ENCODE measurements around the gene FILIP1L. TPM values are rescaled to one million over a fixed set of nuclear protein-coding genes. Genes with fewer than 3 reads are reported as not detected.

Gene FILIP1L
- total RNA-seq, 1 donor from 2014 or later: 21.6 TPM

GRCh38 chr3:99871231-99872045 is 242.9 kb downstream of the FILIP1L start:
- no peak for DNase-seq (ENCODE audit: low read depth, low spot score)

- DNase-seq (ENCODE audit: low read depth, low spot score): no peak
Observed at GRCh38 chr3:99870712-99871111, 243.6 kb downstream of the FILIP1L start.

GRCh38 chr3:99869621-99870020 is 244.7 kb downstream of the FILIP1L start:
- no peak for DNase-seq (ENCODE audit: low read depth, low spot score)

GRCh38 chr3:99868311-99868646 is 246.0 kb downstream of the FILIP1L start:
- DNase-seq (ENCODE audit: low read depth, low spot score): no peak

- no peak for DNase-seq (ENCODE audit: low read depth, low spot score)
Observed at GRCh38 chr3:99867594-99868310, 246.5 kb downstream of the FILIP1L start.

GRCh38 chr3:99866261-99866761 is 248.0 kb downstream of the FILIP1L start:
- DNase-seq (ENCODE audit: low read depth, low spot score): no peak

- DNase-seq (ENCODE audit: low read depth, low spot score): no peak
Observed at GRCh38 chr3:99865321-99865720, 249.0 kb downstream of the FILIP1L start.

- DNase-seq (ENCODE audit: low read depth, low spot score): no peak
Observed at GRCh38 chr3:99864289-99864688, 250.0 kb downstream of the FILIP1L start.

- no peak for DNase-seq (ENCODE audit: low read depth, low spot score)
Observed at GRCh38 chr3:99863588-99863987, 250.7 kb downstream of the FILIP1L start.

GRCh38 chr3:99863002-99863401 is 251.3 kb downstream of the FILIP1L start:
- no peak for DNase-seq (ENCODE audit: low read depth, low spot score)

GRCh38 chr3:99862208-99862607 is 252.1 kb downstream of the FILIP1L start:
- no peak for DNase-seq (ENCODE audit: low read depth, low spot score)

- DNase-seq (ENCODE audit: low read depth, low spot score): no peak
Observed at GRCh38 chr3:99861216-99861615, 253.1 kb downstream of the FILIP1L start.

GRCh38 chr3:99859825-99860224 is 254.5 kb downstream of the FILIP1L start:
- no peak for DNase-seq (ENCODE audit: low read depth, low spot score)

- DNase-seq (ENCODE audit: low read depth, low spot score): no peak
Observed at GRCh38 chr3:99858469-99858868, 255.8 kb downstream of the FILIP1L start.

- no peak for DNase-seq (ENCODE audit: low read depth, low spot score)
Observed at GRCh38 chr3:99857278-99857677, 257.0 kb downstream of the FILIP1L start.

GRCh38 chr3:99856437-99857220 is 257.7 kb downstream of the FILIP1L start:
- DNase-seq (ENCODE audit: low read depth, low spot score): no peak

GRCh38 chr3:99855900-99856299 is 258.4 kb downstream of the FILIP1L start:
- DNase-seq (ENCODE audit: low read depth, low spot score): no peak

GRCh38 chr3:99854756-99855298 is 259.5 kb downstream of the FILIP1L start:
- DNase-seq (ENCODE audit: low read depth, low spot score): no peak

- no peak for DNase-seq (ENCODE audit: low read depth, low spot score)
Observed at GRCh38 chr3:99852851-99853250, 261.4 kb downstream of the FILIP1L start.

GRCh38 chr3:99851955-99852354 is 262.3 kb downstream of the FILIP1L start:
- no peak for DNase-seq (ENCODE audit: low read depth, low spot score)

GRCh38 chr3:99850608-99851007 is 263.7 kb downstream of the FILIP1L start:
- no peak for DNase-seq (ENCODE audit: low read depth, low spot score)

GRCh38 chr3:99848433-99848832 is 265.9 kb downstream of the FILIP1L start:
- DNase-seq (ENCODE audit: low read depth, low spot score): no peak

Measured in pulmonary artery endothelial cell (primary cell).